ENCODE results near the gene TXNRD3. TPM values are rescaled to one million over a fixed set of nuclear protein-coding genes. Genes with fewer than 3 reads are reported as not detected.

TXNRD3 gene
- total RNA-seq, 1 experiment from 2014 or later: 11.1 TPM

DNA sequence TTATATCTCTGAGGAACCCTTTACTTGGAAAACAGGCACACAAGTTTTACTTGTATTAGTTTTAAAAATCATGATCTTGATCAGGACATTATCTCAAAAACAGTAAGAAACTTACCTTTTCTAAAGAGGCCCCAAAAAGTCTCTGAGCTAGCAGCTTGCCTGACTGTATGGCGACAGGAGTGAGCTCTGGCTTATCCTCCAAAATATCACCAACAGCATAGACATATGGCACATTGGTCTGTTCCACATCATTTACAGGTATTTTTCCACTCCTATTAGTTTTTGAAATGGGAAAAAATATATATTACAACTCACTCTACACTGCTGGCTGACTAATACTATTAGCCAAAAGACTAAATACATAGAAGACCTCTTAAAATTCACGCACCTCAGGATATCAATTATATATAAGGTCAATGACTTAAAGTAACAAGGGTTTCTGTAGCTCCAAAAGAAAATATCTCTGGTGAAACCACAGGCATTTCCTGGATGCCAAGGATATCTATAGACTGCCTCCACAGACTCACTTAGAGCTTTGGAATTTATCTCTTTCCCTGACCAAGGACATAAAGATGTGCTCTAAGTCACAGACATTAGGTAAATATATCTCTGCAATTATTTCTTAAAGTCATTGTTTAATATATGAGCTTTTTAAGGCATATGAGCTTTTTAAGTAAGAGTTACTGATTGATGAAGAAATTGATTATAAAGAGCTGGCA lies 33.1 kb downstream of the TXNRD3 start:
- Histone ChIP-seq H3K36me3 (ENCODE audit: control insufficient read depth, insufficient read depth, low read length) (no peaks in the 10 kb centered on the region), H3K4me1 (no peaks in the 10 kb centered on the region), H3K4me3 (ENCODE audit: low read depth, low read length) (no peak overlapping the region), H3K27me3 (replicated peaks; ENCODE audit: control insufficient read depth, insufficient read depth, low read length) (no peaks in the 10 kb centered on the region), H3K9me3 (no peaks in the 10 kb centered on the region)
- no peaks in the 10 kb centered on the region for H3K4me1 Mint-ChIP-seq (ENCODE audit: low read depth, unreplicated experiment)
- POLR2A ChIA-PET: no interaction called here
- DNase-seq: no peak
- no peaks in the 10 kb centered on the region for H3K27me3 Mint-ChIP-seq (ENCODE audit: insufficient read depth, unreplicated experiment)
- intact Hi-C loops (cut with micrococcal nuclease; ENCODE audit: unreplicated experiment): no loop called here
- BruUV-seq (replicated peaks): no TSS peak
- TF ChIP-seq CTCF (IDR thresholded peaks at IDR 0.05; ENCODE audit: insufficient read depth in 1 of 2, low read depth in 1 of 2, low read length in 1 of 2, severe bottlenecking in 1 of 2, unreplicated experiment in 1 of 2): no peak
- H3K27ac Mint-ChIP-seq (ENCODE audit: unreplicated experiment): no peak overlapping the region
- no peaks in the 10 kb centered on the region for H3K9me3 Mint-ChIP-seq (ENCODE audit: unreplicated experiment)
- CTCF ChIA-PET: no interaction called here
- H3K4me3 Mint-ChIP-seq (ENCODE audit: unreplicated experiment): no peak overlapping the region
- no peaks in the 10 kb centered on the region for H3K36me3 Mint-ChIP-seq (ENCODE audit: insufficient read depth, unreplicated experiment)

- ChIA-PET POLR2A (no interaction called here), CTCF (no interaction called here)
- no peak overlapping the region for H3K4me3 ChIP-seq (ENCODE audit: low read depth, low read length)
- Mint-ChIP-seq H3K36me3 (ENCODE audit: insufficient read depth, unreplicated experiment) (no peaks in the 10 kb centered on the region), H3K4me1 (ENCODE audit: low read depth, unreplicated experiment) (no peaks in the 10 kb centered on the region), H3K27ac (ENCODE audit: unreplicated experiment) (no peak overlapping the region), H3K4me3 (ENCODE audit: unreplicated experiment) (no peak overlapping the region), H3K27me3 (ENCODE audit: insufficient read depth, unreplicated experiment) (no peaks in the 10 kb centered on the region), H3K9me3 (ENCODE audit: unreplicated experiment) (no peaks in the 10 kb centered on the region)
- H3K9me3 ChIP-seq: no peaks in the 10 kb centered on the region
- no peak for DNase-seq
- no peaks in the 10 kb centered on the region for H3K36me3 ChIP-seq (ENCODE audit: control insufficient read depth, insufficient read depth, low read length)
- no TSS peak for BruUV-seq (replicated peaks)
- H3K27me3 ChIP-seq (replicated peaks; ENCODE audit: control insufficient read depth, insufficient read depth, low read length): no peaks in the 10 kb centered on the region
- intact Hi-C loops (cut with micrococcal nuclease; ENCODE audit: unreplicated experiment): no loop called here
- H3K4me1 ChIP-seq: no peaks in the 10 kb centered on the region
- TF ChIP-seq CTCF (IDR thresholded peaks at IDR 0.05; ENCODE audit: insufficient read depth in 1 of 2, low read depth in 1 of 2, low read length in 1 of 2, severe bottlenecking in 1 of 2, unreplicated experiment in 1 of 2): no peak
These were observed 33.8 kb downstream of the TXNRD3 start for GRCh38 chr3:126621171-126621570.

- Mint-ChIP-seq H3K4me3 (ENCODE audit: unreplicated experiment) (no peak overlapping the region), H3K9me3 (ENCODE audit: unreplicated experiment) (no peaks in the 10 kb centered on the region), H3K27ac (ENCODE audit: unreplicated experiment) (no peak overlapping the region), H3K4me1 (ENCODE audit: low read depth, unreplicated experiment) (no peaks in the 10 kb centered on the region), H3K36me3 (ENCODE audit: insufficient read depth, unreplicated experiment) (no peaks in the 10 kb centered on the region), H3K27me3 (ENCODE audit: insufficient read depth, unreplicated experiment) (no peaks in the 10 kb centered on the region)
- no TSS peak for BruUV-seq (replicated peaks)
- POLR2A ChIA-PET: no interaction called here
- Histone ChIP-seq H3K9me3 (no peaks in the 10 kb centered on the region), H3K36me3 (ENCODE audit: control insufficient read depth, insufficient read depth, low read length) (no peaks in the 10 kb centered on the region), H3K27me3 (replicated peaks; ENCODE audit: control insufficient read depth, insufficient read depth, low read length) (no peaks in the 10 kb centered on the region), H3K4me3 (ENCODE audit: low read depth, low read length) (no peak overlapping the region), H3K4me1 (no peaks in the 10 kb centered on the region)
- TF ChIP-seq CTCF (IDR thresholded peaks at IDR 0.05; ENCODE audit: insufficient read depth in 1 of 2, low read depth in 1 of 2, low read length in 1 of 2, severe bottlenecking in 1 of 2, unreplicated experiment in 1 of 2): no peak
- intact Hi-C loops (cut with micrococcal nuclease; ENCODE audit: unreplicated experiment): no loop called here
- DNase-seq: no peak
- CTCF ChIA-PET: no interaction called here
These were observed 34.2 kb downstream of the TXNRD3 start for GRCh38 chr3:126620738-126621137.

Measured in Caco-2 (cell line).